Activated T-cell treated with anti-CD3 and anti-CD28 coated beads, Interleukin-2, amount 50 U/mL, for 24 hours (primary cell): Measurements from ENCODE around the gene INPP5D.
"Not testable (repeated sequence)": the region's sequence is repeated elsewhere in the genome, so short reads cannot be mapped to it uniquely, and the experiment has no call there.

Experiments
- DNase-seq: peaks from one replicate; pipeline ENCODE4 v3.0.0-alpha.2; 2020
- H3K27ac Mint-ChIP-seq: 2 replicates; pipeline ENCODE4 v1.8.0; 2020; ENCODE audit warnings: mild to moderate bottlenecking, mixed read lengths
- H3K27me3 Mint-ChIP-seq: 2 replicates; pipeline ENCODE4 v1.8.0; 2020; ENCODE audit warnings: mixed read lengths
- H3K36me3 Mint-ChIP-seq: 2 replicates; pipeline ENCODE4 v1.8.0; 2020; ENCODE audit warnings: low read depth, mixed read lengths
- H3K4me1 Mint-ChIP-seq: 2 replicates; pipeline ENCODE4 v1.8.0; 2020; ENCODE audit warnings: low read depth, mixed read lengths
- H3K4me3 Mint-ChIP-seq: 2 replicates; pipeline ENCODE4 v1.8.0; 2020; ENCODE audit warnings: mild to moderate bottlenecking, moderate library complexity, mixed read lengths
- H3K9me3 Mint-ChIP-seq: 2 replicates; pipeline ENCODE4 v1.8.0; 2020; ENCODE audit warnings: mixed read lengths

The INPP5D gene

GRCh38 chr2:233115741-233116140 is 55.6 kb downstream of the INPP5D start:
- Mint-ChIP-seq H3K36me3 (peaks cover 41% of the 10 kb centered on the region), H3K4me1 (peaks cover 74% of the 10 kb centered on the region), H3K9me3 (no peaks in the 10 kb centered on the region), H3K27me3 (no peaks in the 10 kb centered on the region), H3K4me3 (no peak overlapping the region), H3K27ac (no peak overlapping the region)
- DNase-seq, result peak; percentile 26

GRCh38 chr2:233116946-233117345 is 56.8 kb downstream of the INPP5D start:
- H3K4me3 Mint-ChIP-seq, result no peak overlapping the region
- H3K4me1 Mint-ChIP-seq, result peaks cover 68% of the 10 kb centered on the region
- H3K36me3 Mint-ChIP-seq, result peaks cover 45% of the 10 kb centered on the region

GRCh38 chr2:233117351-233117750 is 57.2 kb downstream of the INPP5D start:
- Mint-ChIP-seq H3K36me3 (peaks cover 49% of the 10 kb centered on the region), H3K4me1 (peaks cover 68% of the 10 kb centered on the region), H3K27me3 (no peaks in the 10 kb centered on the region), H3K27ac (peak overlapping the region; percentile 82), H3K9me3 (no peaks in the 10 kb centered on the region), H3K4me3 (no peak overlapping the region)
- no peak for DNase-seq

More at GRCh38 chr2:233116946-233117345, 56.8 kb downstream of the INPP5D start:
- Mint-ChIP-seq H3K27me3 (no peaks in the 10 kb centered on the region), H3K9me3 (no peaks in the 10 kb centered on the region), H3K27ac (peak overlapping the region; percentile 68)
- peak; percentile 26 for DNase-seq

- H3K4me3 Mint-ChIP-seq, result no peak overlapping the region
Observed at GRCh38 chr2:233117811-233118647, 57.9 kb downstream of the INPP5D start.

GRCh38 chr2:233118648-233119000 is 58.5 kb downstream of the INPP5D start:
- H3K27me3 Mint-ChIP-seq, result no peaks in the 10 kb centered on the region
- H3K27ac Mint-ChIP-seq, result peak overlapping the region; percentile 82
- H3K4me1 Mint-ChIP-seq, result peaks cover 60% of the 10 kb centered on the region
- no peak overlapping the region for H3K4me3 Mint-ChIP-seq
- H3K36me3 Mint-ChIP-seq, result peaks cover 60% of the 10 kb centered on the region
- peak; percentile 28 for DNase-seq
- no peaks in the 10 kb centered on the region for H3K9me3 Mint-ChIP-seq

More at GRCh38 chr2:233117811-233118647, 57.9 kb downstream of the INPP5D start:
- peaks cover 65% of the 10 kb centered on the region for H3K4me1 Mint-ChIP-seq
- peak overlapping the region; percentile 82 for H3K27ac Mint-ChIP-seq
- peaks cover 56% of the 10 kb centered on the region for H3K36me3 Mint-ChIP-seq
- DNase-seq, result peak; percentile 29
- no peaks in the 10 kb centered on the region for H3K27me3 Mint-ChIP-seq
- no peaks in the 10 kb centered on the region for H3K9me3 Mint-ChIP-seq

GRCh38 chr2:233119123-233119522 is 59.0 kb downstream of the INPP5D start:
- peak overlapping the region; percentile 82 for H3K27ac Mint-ChIP-seq
- H3K36me3 Mint-ChIP-seq, result peaks cover 63% of the 10 kb centered on the region
- H3K27me3 Mint-ChIP-seq, result no peaks in the 10 kb centered on the region
- DNase-seq, result no peak
- no peak overlapping the region for H3K4me3 Mint-ChIP-seq
- no peaks in the 10 kb centered on the region for H3K9me3 Mint-ChIP-seq
- H3K4me1 Mint-ChIP-seq, result peaks cover 56% of the 10 kb centered on the region

GRCh38 chr2:233119806-233120205 is 59.7 kb downstream of the INPP5D start:
- peak; percentile 26 for DNase-seq
- Mint-ChIP-seq H3K36me3 (peaks cover 68% of the 10 kb centered on the region), H3K4me3 (no peak overlapping the region), H3K9me3 (no peaks in the 10 kb centered on the region), H3K27me3 (no peaks in the 10 kb centered on the region), H3K27ac (peak overlapping the region; percentile 82), H3K4me1 (peaks cover 49% of the 10 kb centered on the region)

- H3K4me1 Mint-ChIP-seq, result peaks cover 43% of the 10 kb centered on the region
- peaks cover 69% of the 10 kb centered on the region for H3K36me3 Mint-ChIP-seq
- H3K27ac Mint-ChIP-seq, result peak overlapping the region; percentile 59
- peak; percentile 28 for DNase-seq
- no peaks in the 10 kb centered on the region for H3K9me3 Mint-ChIP-seq
- no peaks in the 10 kb centered on the region for H3K27me3 Mint-ChIP-seq
- H3K4me3 Mint-ChIP-seq, result no peak overlapping the region
Observed at GRCh38 chr2:233120459-233120858, 60.3 kb downstream of the INPP5D start.

GRCh38 chr2:233121856-233122255 is 61.7 kb downstream of the INPP5D start:
- Mint-ChIP-seq H3K4me1 (peaks cover 35% of the 10 kb centered on the region), H3K27me3 (no peaks in the 10 kb centered on the region), H3K9me3 (no peaks in the 10 kb centered on the region), H3K27ac (no peak overlapping the region), H3K36me3 (peaks cover 78% of the 10 kb centered on the region), H3K4me3 (no peak overlapping the region)
- DNase-seq, result peak; percentile 12

GRCh38 chr2:233122541-233122940 is 62.4 kb downstream of the INPP5D start:
- Mint-ChIP-seq H3K9me3 (no peaks in the 10 kb centered on the region), H3K4me1 (peaks cover 28% of the 10 kb centered on the region), H3K27ac (no peak overlapping the region), H3K4me3 (no peak overlapping the region), H3K27me3 (no peaks in the 10 kb centered on the region), H3K36me3 (peaks cover 82% of the 10 kb centered on the region)
- DNase-seq, result no peak

- not testable (repeated sequence) for H3K27me3 Mint-ChIP-seq, H3K9me3 Mint-ChIP-seq, DNase-seq, H3K4me3 Mint-ChIP-seq
- Mint-ChIP-seq H3K27ac (peak overlapping the region; percentile 30), H3K36me3 (peaks cover 82% of the 10 kb centered on the region), H3K4me1 (peaks cover 20% of the 10 kb centered on the region)
Observed at GRCh38 chr2:233123576-233123975, 63.4 kb downstream of the INPP5D start.

- H3K27me3 Mint-ChIP-seq, result no peaks in the 10 kb centered on the region
- H3K4me3 Mint-ChIP-seq, result no peak overlapping the region
- no peaks in the 10 kb centered on the region for H3K9me3 Mint-ChIP-seq
- H3K27ac Mint-ChIP-seq, result no peak overlapping the region
- H3K4me1 Mint-ChIP-seq, result peaks cover 15% of the 10 kb centered on the region
- H3K36me3 Mint-ChIP-seq, result peaks cover 77% of the 10 kb centered on the region
- DNase-seq, result no peak
Observed at GRCh38 chr2:233124421-233125080, 64.4 kb downstream of the INPP5D start.

- no peak for DNase-seq
- H3K4me1 Mint-ChIP-seq, result peaks cover 17% of the 10 kb centered on the region
- peak overlapping the region; percentile 33 for H3K27ac Mint-ChIP-seq
- H3K4me3 Mint-ChIP-seq, result no peak overlapping the region
- no peaks in the 10 kb centered on the region for H3K27me3 Mint-ChIP-seq
- H3K36me3 Mint-ChIP-seq, result peaks cover 82% of the 10 kb centered on the region
- H3K9me3 Mint-ChIP-seq, result no peaks in the 10 kb centered on the region
Observed at GRCh38 chr2:233125455-233126065, 65.4 kb downstream of the INPP5D start.

- H3K27ac Mint-ChIP-seq, result peak overlapping the region; percentile 52
- no peaks in the 10 kb centered on the region for H3K27me3 Mint-ChIP-seq
- no peak overlapping the region for H3K4me3 Mint-ChIP-seq
- H3K36me3 Mint-ChIP-seq, result peaks cover 92% of the 10 kb centered on the region
- H3K4me1 Mint-ChIP-seq, result peaks cover 18% of the 10 kb centered on the region
- H3K9me3 Mint-ChIP-seq, result peaks cover 2% of the 10 kb centered on the region
- DNase-seq, result no peak
Observed at GRCh38 chr2:233129351-233129978, 69.3 kb downstream of the INPP5D start.
